Raji (cell line): ENCODE measurements around the gene VPS54.

Experiments used
- POLR2A ChIP-seq: IDR thresholded peaks from 2 replicates; pipeline ENCODE4 v1.6.1; 2011; ENCODE audit warnings: low read depth, low read length, control low read depth; ENCODE audit not compliant: insufficient read depth

VPS54 gene

DNA sequence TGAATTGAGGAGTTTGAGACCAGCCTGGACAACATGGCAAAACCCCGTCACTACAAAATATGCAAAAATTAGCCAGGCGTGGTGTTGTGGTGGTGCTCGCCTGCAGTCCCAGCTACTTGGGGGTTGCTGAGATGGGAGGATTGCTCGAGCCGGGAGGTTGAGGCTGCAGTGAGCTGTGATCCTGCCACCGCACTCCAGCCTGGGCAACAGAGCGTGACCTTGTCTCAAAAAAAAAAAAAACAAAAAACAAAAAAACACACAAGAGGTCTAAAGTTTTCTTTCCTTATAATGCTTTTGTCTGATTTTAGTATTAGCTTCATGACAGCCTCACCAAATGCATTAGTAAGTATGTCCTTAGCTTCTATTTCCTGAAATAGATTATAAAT, 43.1 kb downstream of the VPS54 start:
- TF ChIP-seq POLR2A: no peak

- no peak for TF ChIP-seq POLR2A
Measured at GRCh38 chr2:63975437-63976124, 43.6 kb downstream of the VPS54 start.

DNA sequence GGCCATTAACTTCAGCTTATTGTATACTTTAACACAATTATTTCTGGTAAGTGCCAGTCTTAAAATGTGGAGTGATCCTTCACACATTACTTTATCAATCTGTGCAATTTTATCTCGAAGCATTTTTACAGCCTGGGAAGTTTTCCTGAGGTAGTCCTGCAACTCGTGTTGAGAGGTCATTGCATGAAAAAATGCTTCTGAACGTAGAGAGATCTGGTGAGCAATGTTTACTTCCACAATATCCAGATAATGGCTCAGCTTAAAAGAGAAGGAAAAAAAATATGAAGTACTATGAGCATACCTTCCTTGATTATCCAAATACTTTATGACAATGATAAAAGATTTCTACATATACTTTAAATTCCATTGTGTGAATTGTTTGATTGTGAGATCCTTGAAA, 57.0 kb downstream of the VPS54 start:
- no peak for TF ChIP-seq POLR2A

DNA sequence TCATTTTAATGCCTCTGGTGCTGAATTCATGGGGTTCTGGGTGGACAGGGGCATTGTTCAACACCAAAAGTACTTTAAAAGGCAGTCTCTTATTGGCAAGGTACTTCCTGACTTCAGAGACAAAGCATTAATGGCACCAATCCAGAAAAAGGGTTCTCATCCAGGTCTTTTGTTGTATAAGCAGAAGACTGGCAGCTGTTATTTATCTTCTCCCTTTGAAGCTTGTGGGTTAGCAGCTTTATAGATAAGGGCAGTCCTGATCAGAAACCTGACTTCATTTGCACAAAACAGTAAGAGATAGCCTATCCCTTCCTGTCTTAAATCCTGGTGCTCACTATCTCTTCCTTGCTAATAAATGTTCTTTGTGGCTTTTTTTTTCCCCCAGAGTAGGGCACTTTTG, 68.8 kb downstream of the VPS54 start:
- no peak for TF ChIP-seq POLR2A

- no peak for TF ChIP-seq POLR2A
Measured at GRCh38 chr2:63942788-63943187, 76.4 kb downstream of the VPS54 start.

DNA sequence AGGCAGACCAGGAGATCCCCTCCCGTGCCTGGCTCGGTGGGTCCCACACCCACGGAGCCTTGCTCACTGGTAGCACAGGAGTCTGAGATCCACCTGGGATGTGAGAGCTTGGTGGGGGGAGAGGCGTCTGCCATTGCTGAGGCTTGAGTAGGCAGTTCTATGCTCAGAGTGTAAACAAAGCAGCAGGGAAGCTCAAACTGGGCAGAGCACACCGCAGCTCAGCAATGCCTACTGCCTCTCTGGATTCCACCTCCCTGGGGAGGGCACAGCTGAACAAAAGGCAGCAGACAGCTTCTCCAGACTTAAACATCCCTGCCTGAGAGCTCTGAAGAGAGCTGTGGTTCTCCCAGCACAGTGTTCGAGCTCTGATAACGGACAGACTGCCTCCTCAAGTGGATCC, 92.4 kb downstream of the VPS54 start:
- TF ChIP-seq POLR2A: no peak

DNA sequence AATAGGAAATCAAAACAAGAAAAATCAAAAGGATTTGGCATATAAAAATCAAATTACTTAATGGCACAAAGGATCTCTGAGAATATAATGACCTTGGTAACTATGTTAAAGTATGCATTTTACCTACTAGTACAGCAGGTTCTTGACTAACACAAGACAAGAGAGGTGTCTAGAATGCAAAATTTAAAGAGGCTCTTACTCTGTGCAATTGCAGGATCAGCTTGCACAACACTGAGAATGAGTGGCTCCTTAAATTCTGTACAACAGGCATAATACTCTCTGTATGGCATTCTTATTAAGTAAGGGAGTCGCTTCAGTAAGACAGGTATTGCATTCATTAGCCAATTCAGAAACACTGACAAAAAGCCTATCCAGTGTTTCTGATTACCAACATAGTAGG, 104.9 kb downstream of the VPS54 start:
- TF ChIP-seq POLR2A: no peak

- no peak for TF ChIP-seq POLR2A
Measured at GRCh38 chr2:63903003-63903402, 116.2 kb downstream of the VPS54 start.

DNA sequence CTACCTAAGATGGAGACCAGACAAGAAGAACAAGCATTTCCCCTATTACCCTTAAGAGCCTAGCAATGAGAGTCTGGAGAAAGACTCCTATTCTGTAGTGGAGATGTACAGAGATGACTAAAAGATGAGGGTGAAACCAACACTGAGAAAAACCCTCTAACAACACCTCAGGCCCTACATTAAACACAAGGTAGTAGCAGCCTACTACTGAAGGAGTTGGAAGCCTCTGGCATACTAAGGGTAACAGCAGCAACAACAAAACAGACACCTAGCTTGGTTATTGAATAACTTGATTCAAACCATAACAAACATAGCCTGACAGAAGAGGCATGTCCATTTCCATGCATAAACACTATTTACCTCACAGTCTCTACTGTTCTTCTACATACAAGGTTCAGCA, 117.1 kb downstream of the VPS54 start:
- TF ChIP-seq POLR2A: no peak

DNA sequence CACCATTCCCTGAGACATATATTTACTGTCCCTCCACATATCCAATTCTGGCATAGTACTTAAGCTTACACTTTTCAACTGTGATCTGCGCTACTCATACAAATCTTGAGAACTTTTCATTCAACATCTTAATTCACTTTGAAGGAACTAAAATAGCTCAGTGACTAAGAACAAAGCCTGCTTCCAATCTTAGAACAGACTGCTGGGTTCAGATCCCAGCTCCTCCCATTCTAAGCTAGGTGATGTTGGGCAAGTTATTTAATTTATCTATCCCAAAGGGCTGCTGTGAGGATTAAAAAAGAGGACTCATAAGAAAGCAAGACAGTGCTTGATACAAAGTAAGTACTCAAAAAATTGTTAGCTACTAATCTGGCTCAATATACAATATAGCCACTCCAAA, 119.6 kb downstream of the VPS54 start:
- no peak for TF ChIP-seq POLR2A

GRCh38 chr2:63898839-63899238, 120.4 kb downstream of the VPS54 start:
- TF ChIP-seq POLR2A: no peak

DNA sequence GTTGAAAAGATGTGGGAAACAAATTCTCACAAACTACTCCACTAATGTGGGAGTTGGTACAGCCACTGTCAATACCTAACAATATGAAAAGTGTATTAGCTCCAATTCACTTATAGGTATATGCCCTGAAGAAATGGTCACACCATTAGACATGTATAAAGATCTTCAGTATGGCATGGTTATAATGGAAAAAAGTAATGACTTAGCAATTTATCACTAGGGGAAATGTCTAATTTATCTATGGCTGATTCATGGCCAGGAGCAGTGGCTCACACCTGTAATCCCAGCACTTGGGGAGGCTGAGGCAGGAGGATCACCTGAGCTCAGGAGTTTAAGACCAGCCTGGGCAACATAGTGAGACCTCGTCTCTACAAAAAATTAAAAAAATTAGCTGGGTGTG, 125.1 kb downstream of the VPS54 start:
- no peak for TF ChIP-seq POLR2A

DNA sequence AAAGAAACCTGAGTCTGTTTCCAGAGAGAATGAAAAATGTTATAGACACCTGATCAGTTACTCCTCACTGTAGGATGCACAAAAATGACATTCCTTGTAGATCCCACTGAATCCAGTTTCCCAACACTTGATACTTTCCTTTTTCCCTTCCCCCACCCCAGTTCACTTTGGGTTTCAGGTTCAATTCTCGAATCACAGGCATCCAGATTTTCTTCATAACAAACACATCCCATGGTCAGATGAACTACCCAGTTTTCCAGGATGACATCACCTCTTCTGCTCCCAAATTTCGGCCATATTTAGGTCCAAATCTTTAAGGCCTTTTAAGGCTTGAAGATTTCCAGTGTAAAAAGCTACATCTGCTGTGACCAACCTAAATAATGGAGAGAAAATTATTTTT, 126.1 kb downstream of the VPS54 start:
- no peak for TF ChIP-seq POLR2A

DNA sequence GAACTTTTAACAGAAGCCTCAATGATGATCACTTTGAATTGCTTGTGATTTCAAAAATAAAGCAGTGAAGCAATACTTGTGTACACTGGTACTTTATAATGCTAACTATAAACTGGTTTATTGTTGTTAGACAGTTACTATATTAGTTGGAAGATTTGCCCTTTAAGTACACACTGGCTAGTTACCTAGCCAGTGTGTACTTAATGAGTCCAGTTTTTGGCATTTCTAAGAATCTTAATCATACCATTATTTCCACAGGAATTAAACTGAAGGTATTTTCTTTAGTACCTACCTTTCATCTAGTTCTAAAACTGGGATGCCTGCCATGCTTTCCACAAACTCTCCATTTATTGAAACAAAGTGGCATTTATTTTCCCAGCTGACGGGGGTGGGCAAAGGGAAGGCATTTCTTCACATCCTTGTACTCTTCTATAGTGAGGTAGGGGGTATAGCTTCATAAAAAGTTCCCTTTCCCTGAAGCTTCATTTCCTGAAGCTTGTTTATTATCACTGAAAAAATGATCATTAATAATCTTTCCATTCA, 127.7 kb downstream of the VPS54 start:
- TF ChIP-seq POLR2A: no peak

DNA sequence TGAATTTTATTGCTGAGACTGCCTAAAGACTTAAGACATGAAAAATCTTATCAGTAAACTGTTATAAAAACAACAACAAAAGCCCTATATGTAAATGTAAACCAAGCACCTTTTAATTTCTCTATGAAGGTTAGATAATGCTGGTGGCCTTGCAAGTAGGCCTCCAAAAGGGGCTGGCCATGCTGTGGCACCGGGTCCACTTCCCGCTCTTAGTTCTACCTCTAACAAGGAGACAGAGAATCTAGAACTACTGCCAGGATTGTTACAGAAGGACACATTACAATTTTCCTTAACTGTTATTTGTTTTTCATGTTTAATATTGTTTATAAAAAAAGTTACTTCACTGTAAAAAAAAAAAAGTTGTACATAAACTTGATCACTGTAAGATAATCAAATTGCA, 128.6 kb downstream of the VPS54 start:
- TF ChIP-seq POLR2A: no peak

GRCh38 chr2:63888490-63889402, 130.5 kb downstream of the VPS54 start:
- TF ChIP-seq POLR2A: no peak
